ENCODE data around the gene NLRP8.
"Not testable (repeated sequence)": the region's sequence is repeated elsewhere in the genome, so short reads cannot be mapped to it uniquely, and the experiment has no call there.

Gene NLRP8

DNA sequence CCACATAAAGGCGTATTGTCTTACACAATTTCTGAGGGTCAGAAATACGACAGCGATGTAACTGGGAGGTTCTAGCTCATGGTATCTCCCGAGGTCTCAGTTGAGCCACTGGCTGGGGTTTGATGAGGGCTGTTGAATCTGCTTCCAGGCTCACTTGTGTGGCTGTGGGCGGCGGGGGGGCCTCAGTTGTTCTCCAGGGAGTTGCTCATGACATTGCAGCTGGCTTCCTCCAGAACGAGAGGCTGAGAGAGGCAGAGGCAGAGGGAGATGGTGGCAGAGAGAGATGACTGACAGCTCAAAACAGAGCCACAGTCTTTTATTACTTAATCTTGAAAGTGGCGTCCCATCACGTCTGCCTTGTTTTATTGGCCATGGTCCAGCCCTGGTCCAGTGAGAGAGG, 32.8 kb downstream of the NLRP8 start:
- DNase-seq: no peak

DNA sequence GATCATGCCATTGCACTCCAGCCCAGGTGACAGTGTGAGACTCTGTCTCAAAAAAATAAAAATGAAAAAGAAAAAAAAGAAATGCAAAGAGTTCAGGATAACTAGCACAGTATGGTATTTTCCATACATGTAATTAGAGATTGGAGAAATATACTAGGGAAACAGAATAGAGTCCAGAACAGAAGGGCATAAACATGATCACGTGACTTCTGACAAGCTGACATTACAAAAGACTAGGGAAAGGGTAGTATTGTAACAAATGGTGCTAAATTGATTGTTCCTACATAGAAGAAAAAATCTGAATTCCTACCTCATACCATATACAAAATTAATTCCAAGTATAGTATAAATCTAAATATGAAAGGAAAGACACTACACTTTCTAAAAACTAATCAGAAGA, 37.6 kb downstream of the NLRP8 start:
- DNase-seq: no peak

DNA sequence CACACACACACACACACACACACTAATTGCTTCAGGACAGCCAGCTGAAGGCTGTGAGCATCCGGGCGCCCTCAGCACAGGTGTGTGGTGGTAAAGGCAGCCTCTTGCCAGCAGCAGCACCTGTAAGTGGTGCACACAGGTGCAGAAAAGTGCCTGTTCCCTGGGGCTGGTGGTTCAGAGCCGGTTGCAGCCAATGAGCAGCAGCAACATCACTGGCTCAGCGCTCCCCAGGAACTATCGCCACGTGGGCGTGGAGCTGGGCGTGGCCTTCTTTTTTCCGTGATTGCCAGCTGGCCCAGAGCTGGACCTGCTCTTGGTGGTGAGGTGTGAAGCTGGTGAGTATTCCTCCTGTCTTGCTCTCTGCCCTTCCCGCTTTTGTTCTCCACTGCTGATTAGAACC, 38.9 kb downstream of the NLRP8 start, which contains the start of gene NLRP5:
NLRP5 (plus strand) TSS at position 289 of the 400 bp plus-strand sequence.
- DNase-seq: no peak

DNA sequence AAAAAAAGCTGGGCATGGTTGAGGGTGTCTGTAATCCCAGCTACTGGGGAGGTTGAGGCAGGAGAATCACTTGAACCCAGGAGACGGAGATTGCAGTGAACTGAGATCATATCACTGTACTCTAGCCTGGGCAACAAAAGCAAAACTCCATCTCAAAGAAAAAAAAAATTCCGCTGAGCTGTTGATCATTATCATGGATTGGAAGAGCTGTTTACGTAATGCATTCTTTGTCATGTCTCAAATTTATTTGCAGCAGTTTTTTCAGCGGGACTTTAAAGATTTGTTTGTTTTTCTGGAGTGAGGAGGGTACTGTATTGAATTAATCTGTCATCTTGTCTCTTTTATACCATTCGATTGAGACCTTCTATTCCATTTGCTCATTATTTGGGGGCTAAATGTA, 43.2 kb downstream of the NLRP8 start:
- DNase-seq: no peak

DNA sequence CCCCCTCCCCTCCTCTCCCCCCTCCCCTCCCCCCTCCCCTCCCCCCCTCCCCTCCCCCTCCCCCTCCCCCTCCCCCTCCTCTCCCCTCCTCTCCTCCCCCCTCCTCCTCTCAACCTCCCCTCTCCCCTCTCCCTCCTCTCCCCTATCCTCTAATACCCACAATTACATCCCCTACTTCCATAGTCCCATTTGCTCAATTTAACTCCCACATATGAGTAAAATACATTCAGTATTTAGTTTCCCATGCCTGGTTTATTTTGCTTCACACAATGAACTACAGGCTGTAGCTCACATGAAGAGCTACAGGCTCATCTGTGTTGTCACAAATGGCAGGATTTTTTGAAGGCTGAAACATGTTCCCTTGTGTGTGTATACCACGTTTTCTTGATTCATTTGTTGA, 45.9 kb downstream of the NLRP8 start:
- no peak for DNase-seq

DNA sequence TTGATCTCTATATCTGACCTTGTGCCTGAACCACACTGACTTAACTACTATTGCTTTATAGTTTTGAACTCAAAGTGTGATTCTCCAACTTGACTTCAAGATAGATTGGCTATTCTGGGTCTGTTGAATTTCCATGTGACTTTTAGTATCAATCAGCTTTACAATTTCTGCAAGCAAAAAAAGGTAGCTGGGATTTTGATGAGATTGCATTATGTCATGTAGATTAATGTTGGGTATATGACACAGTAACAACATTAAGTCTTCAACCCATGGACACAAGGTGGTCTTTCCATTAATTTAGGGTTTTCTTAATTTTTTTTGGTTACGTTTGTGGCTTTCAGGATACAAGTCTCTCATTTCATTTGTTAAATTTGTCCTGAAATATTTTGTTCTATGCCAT, 67.1 kb downstream of the NLRP8 start:
- no peak for DNase-seq

DNA sequence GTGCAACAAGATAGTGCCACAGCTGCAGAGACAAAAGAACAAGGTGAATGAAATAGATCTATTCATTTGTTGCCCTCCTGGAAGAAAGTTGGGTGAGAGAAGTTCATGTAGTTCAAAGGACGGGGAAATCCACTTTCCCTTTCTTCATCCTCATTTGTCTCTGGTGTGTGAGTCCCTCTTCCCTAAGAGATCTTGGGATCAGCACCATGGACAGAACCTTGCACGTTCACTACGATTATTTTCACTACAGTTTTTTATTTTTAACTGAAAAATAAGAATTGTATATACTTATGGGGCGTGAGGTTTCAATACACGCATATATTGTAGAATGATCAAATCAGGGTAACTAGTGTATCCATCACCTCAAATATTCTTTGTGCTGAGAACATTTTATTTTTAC, 68.1 kb downstream of the NLRP8 start:
- DNase-seq: no peak

DNA sequence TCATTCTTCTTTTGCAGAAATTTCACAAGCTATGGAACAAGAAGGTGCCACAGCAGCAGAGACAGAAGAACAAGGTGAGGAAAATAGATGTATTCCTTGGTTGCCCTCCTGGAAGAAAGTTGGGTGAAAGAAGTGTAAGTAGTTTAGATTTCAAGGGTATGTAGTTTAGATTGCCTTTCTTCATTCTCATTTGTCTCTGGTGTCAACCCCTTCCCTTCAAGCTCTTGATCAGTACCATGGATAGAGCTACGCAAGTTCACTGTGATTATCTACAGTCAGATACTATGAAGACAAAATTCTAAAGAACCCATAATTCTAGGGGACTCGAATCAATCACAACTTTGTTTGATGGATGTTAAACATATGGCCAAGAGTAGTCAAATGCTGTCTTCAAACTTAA, 71.7 kb downstream of the NLRP8 start:
- not testable (repeated sequence) for DNase-seq

DNA sequence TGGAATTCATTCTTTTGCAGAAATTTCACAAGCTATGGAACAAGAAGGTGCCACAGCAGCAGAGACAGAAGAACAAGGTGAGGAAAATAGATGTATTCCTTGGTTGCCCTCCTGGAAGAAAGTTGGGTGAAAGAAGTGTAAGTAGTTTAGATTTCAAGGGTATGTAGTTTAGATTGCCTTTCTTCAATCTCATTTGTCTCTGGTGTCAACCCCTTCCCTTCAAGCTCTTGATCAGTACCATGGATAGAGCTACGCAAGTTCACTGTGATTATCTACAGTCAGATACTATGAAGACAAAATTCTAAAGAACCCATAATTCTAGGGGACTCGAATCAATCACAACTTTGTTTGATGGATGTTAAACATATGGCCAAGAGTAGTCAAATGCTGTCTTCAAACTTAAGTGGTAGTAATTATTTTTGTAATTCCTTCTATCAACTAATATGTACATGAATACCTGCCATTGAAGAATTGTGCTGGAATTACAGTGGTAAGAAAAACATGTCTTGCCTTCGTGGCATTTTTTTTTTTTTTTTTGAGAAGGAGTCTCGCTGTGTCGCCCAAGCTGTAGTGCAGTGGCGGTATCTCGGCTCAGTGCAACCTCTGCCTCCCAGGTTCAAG, 72.8 kb downstream of the NLRP8 start:
- not testable (repeated sequence) for DNase-seq

DNA sequence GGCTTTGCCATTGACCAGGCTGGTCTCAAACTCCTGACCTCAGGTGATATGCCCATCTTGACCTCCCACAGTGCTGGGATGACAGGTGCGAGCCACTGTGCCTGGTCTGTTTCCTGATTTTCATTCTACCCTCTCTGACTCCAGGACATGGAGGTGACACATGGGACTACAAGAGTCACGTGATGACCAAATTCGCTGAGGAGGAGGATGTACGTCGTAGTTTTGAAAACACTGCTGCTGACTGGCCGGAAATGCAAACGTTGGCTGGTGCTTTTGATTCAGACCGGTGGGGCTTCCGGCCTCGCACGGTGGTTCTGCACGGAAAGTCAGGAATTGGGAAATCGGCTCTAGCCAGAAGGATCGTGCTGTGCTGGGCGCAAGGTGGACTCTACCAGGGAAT, 79.1 kb downstream of the NLRP8 start:
- no peak for DNase-seq

All from activated CD4-positive, CD25-positive, alpha-beta regulatory T cell (primary cell).